Muscle of back (tissue), 11 donors: ENCODE measurements around the gene INPP4B. TPM values are rescaled to one million over a fixed set of nuclear protein-coding genes. Genes with fewer than 3 reads are reported as not detected.

Source experiments
- DNase-seq, 3 donors: peaks; one replicate each; pipeline versions ENCODE4 v3.0.0 to v3.0.0-alpha.2; 2013
- polyA plus RNA-seq, 10 donors: library from polyadenylated mRNA; unstranded; fragments of 120-200 nt; gene quantifications; one replicate each; pipeline ENCODE4 v1.2.1, GENCODE V29; 2013; ENCODE audit not compliant: insufficient read length in 10 of 10

Gene INPP4B
- polyA plus RNA-seq, 10 donors, result 24.9 to 49.1 (median 31.6) TPM

GRCh38 chr4:142242156-142242555, 603.9 kb downstream of the INPP4B start:
- peak in 2 of 3 donors; percentile 28 to 52 for DNase-seq

- peak in 1 of 3 donors; percentile 47 for DNase-seq
Measured at GRCh38 chr4:142238589-142238988, 607.5 kb downstream of the INPP4B start.

GRCh38 chr4:142236268-142236667, 609.8 kb downstream of the INPP4B start:
- no peak for DNase-seq

GRCh38 chr4:142231787-142232186, 614.3 kb downstream of the INPP4B start:
- no peak for DNase-seq

GRCh38 chr4:142230991-142231390, 615.1 kb downstream of the INPP4B start:
- DNase-seq, result no peak

- no peak for DNase-seq
Measured at GRCh38 chr4:142226014-142226413, 620.1 kb downstream of the INPP4B start.

- DNase-seq, result no peak
Measured at GRCh38 chr4:142222127-142222526, 624.0 kb downstream of the INPP4B start.

GRCh38 chr4:142218726-142219125, 627.4 kb downstream of the INPP4B start:
- no peak for DNase-seq

GRCh38 chr4:142211444-142211843, 634.7 kb downstream of the INPP4B start:
- no peak for DNase-seq

GRCh38 chr4:142203505-142203904, 642.6 kb downstream of the INPP4B start:
- no peak for DNase-seq

GRCh38 chr4:142202404-142203332, 643.4 kb downstream of the INPP4B start:
- no peak for DNase-seq

- no peak for DNase-seq
Measured at GRCh38 chr4:142201041-142201440, 645.1 kb downstream of the INPP4B start.

- no peak for DNase-seq
Measured at GRCh38 chr4:142194905-142195304, 651.2 kb downstream of the INPP4B start.

GRCh38 chr4:142191901-142192300, 654.2 kb downstream of the INPP4B start:
- DNase-seq, result no peak

- DNase-seq, result no peak
Measured at GRCh38 chr4:142181021-142181420, 665.1 kb downstream of the INPP4B start.

- DNase-seq, result no peak
Measured at GRCh38 chr4:142169216-142169615, 676.9 kb downstream of the INPP4B start.

GRCh38 chr4:142168181-142168580, 677.9 kb downstream of the INPP4B start:
- no peak for DNase-seq

- DNase-seq, result no peak
Measured at GRCh38 chr4:142164767-142165500, 681.2 kb downstream of the INPP4B start.

GRCh38 chr4:142161086-142161485, 685.0 kb downstream of the INPP4B start:
- no peak for DNase-seq

GRCh38 chr4:142160509-142160908, 685.6 kb downstream of the INPP4B start:
- DNase-seq, result peak in 1 of 3 donors; percentile 38

GRCh38 chr4:142158980-142159379, 687.1 kb downstream of the INPP4B start:
- no peak for DNase-seq

- DNase-seq, result peak; percentile 19 to 67 (median 43)
Measured at GRCh38 chr4:142156256-142156655, 689.8 kb downstream of the INPP4B start.

- DNase-seq, result no peak
Measured at GRCh38 chr4:142155347-142155746, 690.8 kb downstream of the INPP4B start.
